ENCODE measurements around the gene BTF3.

DNA sequence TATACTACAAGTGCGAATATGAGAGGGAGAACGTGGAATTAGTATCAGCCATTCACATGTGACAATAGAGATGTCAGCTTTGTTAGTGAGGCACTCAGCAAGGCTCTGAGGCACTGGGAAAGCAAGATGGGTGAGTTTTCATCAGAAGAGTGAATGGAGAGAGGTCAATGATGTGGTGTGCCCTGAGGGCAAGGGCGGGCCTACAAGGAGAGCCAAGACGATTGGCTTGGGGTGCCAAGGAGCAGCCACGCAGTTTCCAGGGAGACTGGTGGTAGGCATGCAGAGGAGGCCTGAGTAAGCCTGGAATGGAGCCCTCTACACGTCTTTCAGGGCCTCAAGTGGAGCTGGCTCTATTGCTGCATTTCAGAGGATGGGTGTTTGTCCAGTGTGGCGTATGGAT, 24.7 kb downstream of the BTF3 start:
- TF ChIP-seq, protein P1, sequence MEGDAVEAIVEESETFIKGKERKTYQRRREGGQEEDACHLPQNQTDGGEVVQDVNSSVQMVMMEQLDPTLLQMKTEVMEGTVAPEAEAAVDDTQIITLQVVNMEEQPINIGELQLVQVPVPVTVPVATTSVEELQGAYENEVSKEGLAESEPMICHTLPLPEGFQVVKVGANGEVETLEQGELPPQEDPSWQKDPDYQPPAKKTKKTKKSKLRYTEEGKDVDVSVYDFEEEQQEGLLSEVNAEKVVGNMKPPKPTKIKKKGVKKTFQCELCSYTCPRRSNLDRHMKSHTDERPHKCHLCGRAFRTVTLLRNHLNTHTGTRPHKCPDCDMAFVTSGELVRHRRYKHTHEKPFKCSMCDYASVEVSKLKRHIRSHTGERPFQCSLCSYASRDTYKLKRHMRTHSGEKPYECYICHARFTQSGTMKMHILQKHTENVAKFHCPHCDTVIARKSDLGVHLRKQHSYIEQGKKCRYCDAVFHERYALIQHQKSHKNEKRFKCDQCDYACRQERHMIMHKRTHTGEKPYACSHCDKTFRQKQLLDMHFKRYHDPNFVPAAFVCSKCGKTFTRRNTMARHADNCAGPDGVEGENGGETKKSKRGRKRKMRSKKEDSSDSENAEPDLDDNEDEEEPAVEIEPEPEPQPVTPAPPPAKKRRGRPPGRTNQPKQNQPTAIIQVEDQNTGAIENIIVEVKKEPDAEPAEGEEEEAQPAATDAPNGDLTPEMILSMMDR (IDR thresholded peaks at IDR 0.05), result peak in 1 of 6 experiments; percentile 6
- TF ChIP-seq POLR2A (IDR thresholded peaks at IDR 0.05), result no peak

Data from esophagus squamous epithelium (tissue), 4 donors.